Neutrophil (primary cell): ENCODE results near the gene RPS6KB2.

Experiments
- H3K27ac ChIP-seq: fragments of 200-600 bp; sonication (generic); 2 replicates; pipeline ENCODE4 v1.5.1; 2016; ENCODE audit warnings: mild to moderate bottlenecking, moderate library complexity
- H3K27me3 ChIP-seq: fragments of 200-600 bp; sonication (generic); 2 replicates; pipeline ENCODE4 v1.6.0; 2016; ENCODE audit warnings: mild to moderate bottlenecking
- H3K36me3 ChIP-seq: fragments of 200-600 bp; sonication (generic); 2 replicates; pipeline ENCODE4 v1.5.1; 2017
- H3K4me1 ChIP-seq, 2 experiments: fragments of 200-600 bp in 1 of 2; sonication (generic) in 1 of 2; 1 replicate in 1 of 2; 2 replicates in 1 of 2; pipeline versions ENCODE4 v1.5.1 to v1.6.1; 2013 to 2016; ENCODE audit warnings: low read depth in 1 of 2, low read length in 1 of 2, mild to moderate bottlenecking in 1 of 2, moderate library complexity in 1 of 2; ENCODE audit not compliant: control insufficient read depth in 1 of 2, insufficient read depth in 1 of 2
- H3K4me3 ChIP-seq, 2 experiments: fragments of 200-600 bp in 1 of 2; sonication (generic) in 1 of 2; 1 replicate in 1 of 2; 2 replicates in 1 of 2; pipeline ENCODE4 v1.5.1; 2013 to 2016; ENCODE audit warnings: low read depth in 1 of 2, low read length in 1 of 2, mild to moderate bottlenecking in 1 of 2, moderate library complexity in 1 of 2
- H3K9me3 ChIP-seq: fragments of 200-600 bp; sonication (generic); 2 replicates; pipeline ENCODE4 v1.5.1; 2016
- CTCF ChIP-seq: fragments of 200-600 bp; sonication (generic); IDR thresholded peaks from 2 replicates; pipeline ENCODE4 v1.5.1; 2016; ENCODE audit warnings: antibody characterized with exemption

Gene RPS6KB2

GRCh38 chr11:67407688-67408163 is 20.6 kb upstream of the RPS6KB2 start:
- peaks cover 64% of the 10 kb centered on the region for H3K36me3 ChIP-seq
- peak overlapping the region; percentile 98 for H3K27ac ChIP-seq
- TF ChIP-seq CTCF, result no peak
- H3K27me3 ChIP-seq, result peaks cover 4% of the 10 kb centered on the region
- peaks cover 74 to 76% of the 10 kb centered on the region in 2 experiments for H3K4me1 ChIP-seq
- H3K9me3 ChIP-seq, result no peaks in the 10 kb centered on the region
- no peak overlapping the region for H3K4me3 ChIP-seq

GRCh38 chr11:67408437-67409200 is 19.7 kb upstream of the RPS6KB2 start:
- Histone ChIP-seq H3K27me3 (peaks cover 13% of the 10 kb centered on the region), H3K4me1 (peaks cover 65 to 68% of the 10 kb centered on the region in 2 experiments), H3K27ac (peak overlapping the region; percentile 98), H3K36me3 (peaks cover 64% of the 10 kb centered on the region), H3K9me3 (no peaks in the 10 kb centered on the region), H3K4me3 (peak overlapping the region; percentile 7 to 53)
- no peak for TF ChIP-seq CTCF

- H3K27me3 ChIP-seq, result peaks cover 20% of the 10 kb centered on the region
- peak overlapping the region; percentile 98 for H3K27ac ChIP-seq
- peaks cover 64% of the 10 kb centered on the region for H3K36me3 ChIP-seq
- H3K4me1 ChIP-seq, result peaks cover 64 to 66% of the 10 kb centered on the region in 2 experiments
- no peaks in the 10 kb centered on the region for H3K9me3 ChIP-seq
- no peak for TF ChIP-seq CTCF
- peak overlapping the region; percentile 7 to 53 for H3K4me3 ChIP-seq
These were observed 19.0 kb upstream of the RPS6KB2 start for GRCh38 chr11:67409261-67409666.

GRCh38 chr11:67409781-67410368 is 18.4 kb upstream of the RPS6KB2 start:
- H3K4me3 ChIP-seq, result peak overlapping the region; percentile 7 to 53
- no peak for TF ChIP-seq CTCF
- peaks cover 59 to 60% of the 10 kb centered on the region in 2 experiments for H3K4me1 ChIP-seq
- H3K27ac ChIP-seq, result peak overlapping the region; percentile 98
- H3K36me3 ChIP-seq, result peaks cover 63% of the 10 kb centered on the region
- H3K27me3 ChIP-seq, result peaks cover 26% of the 10 kb centered on the region
- H3K9me3 ChIP-seq, result no peaks in the 10 kb centered on the region

- Histone ChIP-seq H3K4me1 (peaks cover 54 to 59% of the 10 kb centered on the region in 2 experiments), H3K9me3 (no peaks in the 10 kb centered on the region), H3K36me3 (peaks cover 58% of the 10 kb centered on the region), H3K4me3 (no peak overlapping the region), H3K27ac (peak overlapping the region; percentile 98), H3K27me3 (peaks cover 31% of the 10 kb centered on the region)
- TF ChIP-seq CTCF, result no peak
These were observed 17.9 kb upstream of the RPS6KB2 start for GRCh38 chr11:67410369-67410831.
